Activated effector memory CD4-positive, alpha-beta T cell treated with Interleukin-2 at 50 U/mL for 16 hours (primary cell): Measurements from ENCODE around the gene RANBP3L.
"Not testable (repeated sequence)": the region's sequence is repeated elsewhere in the genome, so short reads cannot be mapped to it uniquely, and the experiment has no call there.

ENCODE experiments used
- DNase-seq: peaks from one replicate; pipeline ENCODE4 v3.0.0-alpha.2; 2020

Gene RANBP3L

GRCh38 chr5:36283775-36284174 lies 17.9 kb downstream of the RANBP3L start:
- DNase-seq, result not testable (repeated sequence)

- no peak for DNase-seq
These were observed 20.1 kb downstream of the RANBP3L start for GRCh38 chr5:36281626-36282025.

GRCh38 chr5:36279054-36279698 lies 22.5 kb downstream of the RANBP3L start:
- DNase-seq, result no peak

- DNase-seq, result no peak
These were observed 24.1 kb downstream of the RANBP3L start for GRCh38 chr5:36277521-36278176.

- DNase-seq, result no peak
These were observed 24.8 kb downstream of the RANBP3L start for GRCh38 chr5:36276864-36277263.

GRCh38 chr5:36273809-36274526 lies 27.7 kb downstream of the RANBP3L start:
- DNase-seq, result no peak

- DNase-seq, result no peak
These were observed 29.5 kb downstream of the RANBP3L start for GRCh38 chr5:36272136-36272690.

- no peak for DNase-seq
These were observed 30.7 kb downstream of the RANBP3L start for GRCh38 chr5:36270876-36271575.

GRCh38 chr5:36270175-36270574 lies 31.5 kb downstream of the RANBP3L start:
- DNase-seq, result no peak

GRCh38 chr5:36269478-36269877 lies 32.2 kb downstream of the RANBP3L start:
- DNase-seq, result no peak

GRCh38 chr5:36267905-36268304 lies 33.8 kb downstream of the RANBP3L start:
- no peak for DNase-seq

- no peak for DNase-seq
These were observed 37.4 kb downstream of the RANBP3L start for GRCh38 chr5:36264202-36264760.

GRCh38 chr5:36261186-36261585 lies 40.5 kb downstream of the RANBP3L start:
- no peak for DNase-seq

GRCh38 chr5:36253575-36253974 lies 48.1 kb downstream of the RANBP3L start:
- DNase-seq, result no peak

GRCh38 chr5:36252722-36253365 lies 48.9 kb downstream of the RANBP3L start:
- DNase-seq, result no peak

GRCh38 chr5:36251218-36251617 lies 50.5 kb downstream of the RANBP3L start:
- DNase-seq, result no peak

GRCh38 chr5:36250427-36250826 lies 51.3 kb downstream of the RANBP3L start:
- DNase-seq, result no peak

- no peak for DNase-seq
These were observed 55.5 kb downstream of the RANBP3L start for GRCh38 chr5:36246036-36246800.

- DNase-seq, result no peak
These were observed 57.6 kb downstream of the RANBP3L start for GRCh38 chr5:36244076-36244475.

GRCh38 chr5:36243653-36244052 lies 58.0 kb downstream of the RANBP3L start:
- no peak for DNase-seq
